ENCODE data around the gene SMCO2. TPM values are rescaled to one million over a fixed set of nuclear protein-coding genes. Genes with fewer than 3 reads are reported as not detected.
"Not testable (repeated sequence)": the region's sequence is repeated elsewhere in the genome, so short reads cannot be mapped to it uniquely, and the experiment has no call there.

The SMCO2 gene
- total RNA-seq, 3 donors from 2014 or later, result not detected

DNA sequence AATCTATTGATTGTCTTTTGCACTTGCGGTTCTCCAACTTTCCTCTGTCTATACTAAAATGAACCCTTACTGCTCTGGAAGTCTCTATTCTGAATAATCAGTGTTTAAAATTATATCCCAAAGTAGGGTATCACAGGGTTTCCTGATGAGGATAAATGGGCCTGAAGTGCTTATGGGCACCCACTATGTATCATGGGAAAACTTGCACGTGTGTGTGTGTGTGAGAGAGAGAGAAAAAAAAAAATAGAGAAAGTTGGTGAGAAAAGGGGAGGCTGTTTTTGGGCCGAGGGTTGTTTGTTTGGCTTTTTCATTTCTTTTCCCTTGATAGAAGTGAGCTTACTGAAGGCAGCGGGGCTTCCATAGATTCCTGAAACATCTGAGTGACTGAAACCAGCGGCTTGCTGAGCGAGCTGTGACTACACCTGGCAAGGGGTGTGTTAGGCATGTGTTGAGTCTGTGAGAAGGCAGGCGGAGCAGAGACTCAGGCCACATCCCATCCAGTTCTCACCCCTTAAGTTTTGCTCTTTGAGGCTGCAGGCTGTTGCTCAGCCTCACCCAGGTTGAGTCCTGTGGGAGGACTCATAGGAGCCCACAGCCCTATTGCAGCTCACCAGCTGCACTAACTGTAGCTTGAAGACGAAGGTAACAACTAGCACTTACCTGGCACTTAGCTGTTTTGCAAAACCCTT, 94.6 kb downstream of the SMCO2 start:
- ATAC-seq, result no peak
- H3K36me3 ChIP-seq (ENCODE audit: low read depth), result no peaks in the 10 kb centered on the region
- DNase-seq, result no peak
- intact Hi-C loops (cut with DNase I, micrococcal nuclease), result no loop called here
- H3K4me1 ChIP-seq (ENCODE audit: low read depth), result no peaks in the 10 kb centered on the region
- no peaks in the 10 kb centered on the region for H3K9me3 ChIP-seq
- TF ChIP-seq, protein P1, sequence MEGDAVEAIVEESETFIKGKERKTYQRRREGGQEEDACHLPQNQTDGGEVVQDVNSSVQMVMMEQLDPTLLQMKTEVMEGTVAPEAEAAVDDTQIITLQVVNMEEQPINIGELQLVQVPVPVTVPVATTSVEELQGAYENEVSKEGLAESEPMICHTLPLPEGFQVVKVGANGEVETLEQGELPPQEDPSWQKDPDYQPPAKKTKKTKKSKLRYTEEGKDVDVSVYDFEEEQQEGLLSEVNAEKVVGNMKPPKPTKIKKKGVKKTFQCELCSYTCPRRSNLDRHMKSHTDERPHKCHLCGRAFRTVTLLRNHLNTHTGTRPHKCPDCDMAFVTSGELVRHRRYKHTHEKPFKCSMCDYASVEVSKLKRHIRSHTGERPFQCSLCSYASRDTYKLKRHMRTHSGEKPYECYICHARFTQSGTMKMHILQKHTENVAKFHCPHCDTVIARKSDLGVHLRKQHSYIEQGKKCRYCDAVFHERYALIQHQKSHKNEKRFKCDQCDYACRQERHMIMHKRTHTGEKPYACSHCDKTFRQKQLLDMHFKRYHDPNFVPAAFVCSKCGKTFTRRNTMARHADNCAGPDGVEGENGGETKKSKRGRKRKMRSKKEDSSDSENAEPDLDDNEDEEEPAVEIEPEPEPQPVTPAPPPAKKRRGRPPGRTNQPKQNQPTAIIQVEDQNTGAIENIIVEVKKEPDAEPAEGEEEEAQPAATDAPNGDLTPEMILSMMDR (IDR thresholded peaks at IDR 0.05), result no peak
- no peak overlapping the region for H3K4me3 ChIP-seq

DNA sequence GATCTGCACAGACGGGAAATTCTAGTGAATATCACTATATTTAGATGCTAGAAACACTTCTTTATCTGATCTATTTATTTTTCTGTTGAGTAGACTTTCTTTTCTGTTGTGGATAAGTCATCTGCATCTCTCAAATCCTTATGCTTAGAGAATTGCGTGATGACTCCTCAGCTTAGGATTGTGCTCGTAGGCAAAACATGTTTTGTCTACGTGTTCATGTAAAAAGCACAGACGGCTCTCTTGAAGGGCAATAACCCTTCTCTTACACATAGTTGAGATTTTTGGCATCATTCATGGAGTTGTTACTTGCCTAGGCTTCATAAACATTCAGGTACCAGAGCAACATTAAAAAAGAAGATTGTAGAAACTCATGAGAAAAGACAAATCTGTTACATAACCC, 96.1 kb downstream of the SMCO2 start:
- Histone ChIP-seq H3K36me3 (ENCODE audit: low read depth) (no peaks in the 10 kb centered on the region), H3K9me3 (no peaks in the 10 kb centered on the region), H3K4me1 (ENCODE audit: low read depth) (no peaks in the 10 kb centered on the region), H3K4me3 (no peak overlapping the region)
- ATAC-seq (no peak), DNase-seq (no peak)
- intact Hi-C loops (cut with DNase I, micrococcal nuclease), result no loop called here
- TF ChIP-seq, protein P1 (IDR thresholded peaks at IDR 0.05), result no peak

DNA sequence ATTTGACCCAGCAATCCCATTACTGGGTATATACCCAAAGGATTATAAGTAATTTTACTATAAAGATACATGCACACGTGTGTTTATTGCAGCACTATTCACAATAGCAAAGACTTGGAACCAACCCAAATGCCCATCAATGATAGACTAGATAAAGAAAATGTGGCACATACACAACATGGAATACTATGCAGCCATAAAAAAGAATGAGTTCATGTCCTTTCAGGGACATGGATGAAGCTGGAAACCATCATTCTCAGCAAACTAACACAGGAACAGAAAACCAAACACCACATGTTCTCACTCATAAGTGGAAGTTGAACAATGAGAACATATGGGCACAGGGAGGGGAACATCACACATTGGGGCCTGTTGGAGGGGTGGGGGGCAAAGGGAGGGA, 98.3 kb downstream of the SMCO2 start:
- H3K4me3 ChIP-seq; ATAC-seq; DNase-seq; H3K36me3 ChIP-seq (ENCODE audit: low read depth); H3K9me3 ChIP-seq; intact Hi-C loops (cut with DNase I, micrococcal nuclease); H3K4me1 ChIP-seq (ENCODE audit: low read depth): not testable (repeated sequence)

DNA sequence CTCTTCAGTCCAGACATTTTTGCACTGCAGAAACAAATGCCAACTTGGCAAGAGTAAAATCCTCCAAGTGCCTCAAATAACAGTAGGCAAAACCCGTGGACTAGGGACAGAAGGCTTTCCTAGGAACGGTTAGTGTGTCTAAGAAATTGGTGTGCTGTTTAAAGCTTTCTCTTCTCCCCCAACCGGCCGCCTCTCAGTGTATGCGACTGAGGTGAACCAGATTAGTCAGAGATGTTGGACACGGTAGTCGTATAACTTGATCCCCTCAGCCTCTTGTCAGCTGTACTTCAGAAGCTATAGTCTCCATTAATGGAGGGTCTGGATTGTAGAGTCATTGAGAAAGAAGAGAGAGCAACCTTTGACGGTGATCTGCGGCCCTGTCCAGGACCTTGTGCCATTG, 99.1 kb downstream of the SMCO2 start:
- H3K4me1 ChIP-seq (ENCODE audit: low read depth), result no peaks in the 10 kb centered on the region
- no peak overlapping the region for H3K4me3 ChIP-seq
- TF ChIP-seq, protein P1 (IDR thresholded peaks at IDR 0.05), result no peak
- ATAC-seq (no peak), DNase-seq (no peak)
- no peaks in the 10 kb centered on the region for H3K9me3 ChIP-seq
- intact Hi-C loops (cut with DNase I, micrococcal nuclease), result no loop called here
- no peaks in the 10 kb centered on the region for H3K36me3 ChIP-seq (ENCODE audit: low read depth)

DNA sequence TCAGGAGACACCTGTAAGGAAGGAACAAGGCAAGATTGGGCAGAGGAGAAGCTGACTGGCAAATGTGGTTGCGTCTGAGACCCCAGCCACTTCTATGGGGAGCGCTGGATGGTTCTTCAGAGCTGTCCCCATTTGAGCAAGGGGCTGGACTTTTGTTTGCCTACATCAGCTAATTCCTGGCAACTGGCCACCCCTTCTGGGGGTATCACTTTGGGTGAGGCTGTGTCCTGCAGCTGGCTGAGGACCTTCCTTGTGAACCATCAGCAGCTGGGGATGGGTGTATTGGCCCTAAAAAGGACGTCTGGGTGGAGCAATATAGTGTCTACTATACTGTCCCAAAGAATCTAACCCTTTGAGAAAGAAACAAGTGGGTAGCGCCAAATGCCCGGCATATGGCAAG, 101.1 kb downstream of the SMCO2 start:
- TF ChIP-seq, protein P1 (IDR thresholded peaks at IDR 0.05), result no peak
- intact Hi-C loops (cut with DNase I, micrococcal nuclease), result no loop called here
- DNase-seq, result no peak

DNA sequence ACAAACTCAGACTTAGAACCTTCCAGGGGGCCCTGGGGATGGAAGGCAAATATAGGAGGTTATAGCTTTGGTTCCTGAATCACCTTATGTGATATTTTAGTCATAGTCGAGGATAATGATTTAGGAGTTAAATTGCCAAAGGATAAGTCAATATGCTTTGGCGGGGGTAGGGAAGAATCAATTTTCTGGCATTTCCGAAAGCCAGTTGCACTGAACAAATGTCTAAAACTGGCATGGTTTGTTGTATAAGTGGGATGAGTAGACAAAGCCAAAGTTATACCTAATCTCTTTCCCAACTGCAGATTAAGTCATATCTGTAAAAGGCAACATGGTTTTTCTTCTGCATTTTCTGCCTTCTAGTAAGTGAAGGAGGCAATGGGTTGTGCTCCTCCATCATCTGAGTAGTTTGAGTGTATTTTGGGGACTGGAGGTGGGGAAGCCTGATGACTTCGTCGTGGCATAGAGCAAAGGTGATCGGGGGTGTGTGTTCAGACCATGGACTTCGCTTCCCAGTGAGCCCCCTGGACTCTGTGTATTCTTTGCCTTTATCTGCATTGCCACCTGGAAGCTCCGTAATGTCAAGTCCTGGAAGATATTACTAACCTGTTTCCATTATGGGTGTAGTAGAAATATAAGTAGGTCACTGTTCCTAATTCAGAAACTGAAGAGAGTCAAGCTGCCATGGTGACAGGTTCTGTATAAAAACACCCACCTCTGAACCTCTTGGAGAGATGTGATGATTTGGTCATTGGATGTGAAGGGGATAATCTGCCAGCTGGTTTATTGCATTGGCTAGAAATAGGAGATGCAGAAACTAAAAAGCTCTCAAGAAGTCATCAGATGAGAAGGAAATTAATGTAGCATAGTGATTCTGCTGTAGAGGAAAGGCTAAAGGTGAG, 102.0 kb downstream of the SMCO2 start:
- intact Hi-C loops (cut with DNase I, micrococcal nuclease), result no loop called here
- H3K4me1 ChIP-seq (ENCODE audit: low read depth), result no peaks in the 10 kb centered on the region
- H3K4me3 ChIP-seq, result no peak overlapping the region
- ATAC-seq (no peak), DNase-seq (no peak)
- H3K36me3 ChIP-seq (ENCODE audit: low read depth), result no peaks in the 10 kb centered on the region
- TF ChIP-seq, protein P1 (IDR thresholded peaks at IDR 0.05), result no peak
- H3K9me3 ChIP-seq, result no peaks in the 10 kb centered on the region

More for the DNA sequence above, 101.1 kb downstream of the SMCO2 start:
- no peak for ATAC-seq
- H3K36me3 ChIP-seq (ENCODE audit: low read depth), result no peaks in the 10 kb centered on the region
- no peak overlapping the region for H3K4me3 ChIP-seq
- no peaks in the 10 kb centered on the region for H3K4me1 ChIP-seq (ENCODE audit: low read depth)
- no peaks in the 10 kb centered on the region for H3K9me3 ChIP-seq

Data from mucosa of descending colon (tissue), 3 donors.